Activated naive CD8-positive, alpha-beta T cell treated with anti-CD3 and anti-CD28 coated beads, Interleukin-2, amount 10 ng/mL, durations not matched to agents 7 days and 5 days (primary cell): ENCODE results near the gene SMPDL3A. TPM values are rescaled to one million over a fixed set of nuclear protein-coding genes. Genes with fewer than 3 reads are reported as not detected.

ENCODE experiments used
- ATAC-seq: fragments of 150-1000 bp; cut with Tn5 transposase; one replicate; pipeline ENCODE4 v1.10.0; 2021; ENCODE audit warnings: low read depth, moderate library complexity
- POLR2A ChIA-PET: fragments of 350-600 bp; sonication (Branson Sonifier 250); formaldehyde crosslinking; loops from one replicate; lab custom pipeline; 2021; ENCODE audit warnings: antibody characterized with exemption; lab: Charles Lee
- DNase-seq: peaks from one replicate; pipeline ENCODE4 v3.0.0; 2021
- H3K27ac Mint-ChIP-seq: one replicate; pipeline ENCODE4 v1.8.0; 2022; ENCODE audit warnings: mild to moderate bottlenecking, mixed read lengths
- H3K27me3 Mint-ChIP-seq: one replicate; pipeline ENCODE4 v1.8.0; 2022; ENCODE audit warnings: mild to moderate bottlenecking, moderate library complexity, mixed read lengths
- H3K36me3 Mint-ChIP-seq: one replicate; pipeline ENCODE4 v1.8.0; 2021; ENCODE audit warnings: mild to moderate bottlenecking, mixed read lengths
- H3K4me1 Mint-ChIP-seq: one replicate; pipeline ENCODE4 v1.8.0; 2021; ENCODE audit warnings: mixed read lengths
- H3K4me3 Mint-ChIP-seq: one replicate; pipeline ENCODE4 v1.8.0; 2022; ENCODE audit warnings: mild to moderate bottlenecking, moderate library complexity, mixed read lengths
- H3K9me3 Mint-ChIP-seq: one replicate; pipeline ENCODE4 v1.8.0; 2021; ENCODE audit warnings: mixed read lengths
- total RNA-seq, 2 experiments: library from RNA; stranded (reverse); gene quantifications; one replicate each; pipeline ENCODE4 v1.2.3, GENCODE V29; 2021

The SMPDL3A gene
- total RNA-seq, 2 experiments from 2014 or later: 0.17 TPM; not detected in 1

GRCh38 chr6:122783401-122783800 is 5.7 kb upstream of the SMPDL3A start:
- Mint-ChIP-seq H3K36me3 (no peaks in the 10 kb centered on the region), H3K4me3 (no peak overlapping the region), H3K27ac (no peak overlapping the region), H3K9me3 (no peaks in the 10 kb centered on the region), H3K4me1 (no peaks in the 10 kb centered on the region), H3K27me3 (peaks cover 77% of the 10 kb centered on the region)
- no peak for DNase-seq
- no peak for ATAC-seq
- POLR2A ChIA-PET: no interaction called here

GRCh38 chr6:122785891-122786290 is 3.2 kb upstream of the SMPDL3A start:
- Mint-ChIP-seq H3K9me3 (no peaks in the 10 kb centered on the region), H3K27ac (no peak overlapping the region), H3K4me3 (no peak overlapping the region), H3K4me1 (peaks cover 11% of the 10 kb centered on the region), H3K27me3 (peaks cover 77% of the 10 kb centered on the region), H3K36me3 (peaks cover 2% of the 10 kb centered on the region)
- no peak for ATAC-seq
- no peak for DNase-seq
- POLR2A ChIA-PET: no interaction called here

GRCh38 chr6:122787721-122788120 is 1.3 kb upstream of the SMPDL3A start:
- DNase-seq (no peak), ATAC-seq (no peak)
- POLR2A ChIA-PET: no interaction called here
- Mint-ChIP-seq H3K9me3 (no peaks in the 10 kb centered on the region), H3K4me3 (no peak overlapping the region), H3K27ac (no peak overlapping the region), H3K36me3 (peaks cover 2% of the 10 kb centered on the region), H3K4me1 (peaks cover 11% of the 10 kb centered on the region), H3K27me3 (peaks cover 80% of the 10 kb centered on the region)

GRCh38 chr6:122788208-122788607 is 850 bp upstream of the SMPDL3A start:
- peaks cover 11% of the 10 kb centered on the region for H3K4me1 Mint-ChIP-seq
- POLR2A ChIA-PET: no interaction called here
- no peak overlapping the region for H3K4me3 Mint-ChIP-seq
- ATAC-seq: no peak
- no peaks in the 10 kb centered on the region for H3K9me3 Mint-ChIP-seq
- peaks cover 2% of the 10 kb centered on the region for H3K36me3 Mint-ChIP-seq
- no peak for DNase-seq
- H3K27ac Mint-ChIP-seq: no peak overlapping the region
- H3K27me3 Mint-ChIP-seq: peaks cover 80% of the 10 kb centered on the region

- H3K4me3 Mint-ChIP-seq: peak overlapping the region; percentile 91
- no peaks in the 10 kb centered on the region for H3K9me3 Mint-ChIP-seq
- H3K27ac Mint-ChIP-seq: no peak overlapping the region
- POLR2A ChIA-PET: interaction anchor here (1.0 kb wide), 1 partner anchor 37 kb away, joined by 3 read pairs; no protein-coding TSS in a partner anchor
- H3K27me3 Mint-ChIP-seq: peaks cover 80% of the 10 kb centered on the region
- H3K36me3 Mint-ChIP-seq: peaks cover 2% of the 10 kb centered on the region
- peaks cover 11% of the 10 kb centered on the region for H3K4me1 Mint-ChIP-seq
- DNase-seq (no peak), ATAC-seq (peak; percentile 9)
Observed at GRCh38 chr6:122788663-122789181, 336 bp upstream of the SMPDL3A start.

GRCh38 chr6:122790028-122790422 is 967 bp downstream of the SMPDL3A start:
- DNase-seq (no peak), ATAC-seq (no peak)
- Mint-ChIP-seq H3K9me3 (no peaks in the 10 kb centered on the region), H3K27ac (peak overlapping the region; percentile 64), H3K4me3 (peak overlapping the region; percentile 91), H3K27me3 (peaks cover 71% of the 10 kb centered on the region), H3K36me3 (peaks cover 2% of the 10 kb centered on the region), H3K4me1 (peaks cover 11% of the 10 kb centered on the region)
- POLR2A ChIA-PET: interaction anchor here (1.0 kb wide), 1 partner anchor 39 kb away, joined by 3 read pairs; no protein-coding TSS in a partner anchor

- no peaks in the 10 kb centered on the region for H3K9me3 Mint-ChIP-seq
- no peak overlapping the region for H3K27ac Mint-ChIP-seq
- POLR2A ChIA-PET: no interaction called here
- DNase-seq (no peak), ATAC-seq (no peak)
- H3K4me3 Mint-ChIP-seq: peak overlapping the region; percentile 91
- peaks cover 2% of the 10 kb centered on the region for H3K36me3 Mint-ChIP-seq
- H3K27me3 Mint-ChIP-seq: peaks cover 68% of the 10 kb centered on the region
- H3K4me1 Mint-ChIP-seq: peaks cover 11% of the 10 kb centered on the region
Observed at GRCh38 chr6:122790423-122791309, 1.6 kb downstream of the SMPDL3A start.

- POLR2A ChIA-PET: no interaction called here
Observed at GRCh38 chr6:122791310-122791679, 2.2 kb downstream of the SMPDL3A start.

GRCh38 chr6:122792766-122793165 is 3.7 kb downstream of the SMPDL3A start:
- no peaks in the 10 kb centered on the region for H3K9me3 Mint-ChIP-seq
- H3K27ac Mint-ChIP-seq: no peak overlapping the region
- peaks cover 11% of the 10 kb centered on the region for H3K4me1 Mint-ChIP-seq
- peaks cover 51% of the 10 kb centered on the region for H3K27me3 Mint-ChIP-seq
- H3K4me3 Mint-ChIP-seq: no peak overlapping the region
- DNase-seq: no peak
- no peak for ATAC-seq
- peaks cover 2% of the 10 kb centered on the region for H3K36me3 Mint-ChIP-seq
- POLR2A ChIA-PET: no interaction called here

More at GRCh38 chr6:122791310-122791679, 2.2 kb downstream of the SMPDL3A start:
- peaks cover 11% of the 10 kb centered on the region for H3K4me1 Mint-ChIP-seq
- ATAC-seq: no peak
- DNase-seq: no peak
- peaks cover 2% of the 10 kb centered on the region for H3K36me3 Mint-ChIP-seq
- H3K4me3 Mint-ChIP-seq: no peak overlapping the region
- H3K27ac Mint-ChIP-seq: no peak overlapping the region
- H3K27me3 Mint-ChIP-seq: peaks cover 62% of the 10 kb centered on the region
- no peaks in the 10 kb centered on the region for H3K9me3 Mint-ChIP-seq

GRCh38 chr6:122797537-122797936 is 8.5 kb downstream of the SMPDL3A start:
- Mint-ChIP-seq H3K27ac (no peak overlapping the region), H3K36me3 (no peaks in the 10 kb centered on the region), H3K9me3 (no peaks in the 10 kb centered on the region), H3K4me1 (no peaks in the 10 kb centered on the region), H3K4me3 (no peak overlapping the region), H3K27me3 (peaks cover 15% of the 10 kb centered on the region)
- POLR2A ChIA-PET: no interaction called here
- DNase-seq (no peak), ATAC-seq (no peak)

- no peak for ATAC-seq
- H3K4me3 Mint-ChIP-seq: no peak overlapping the region
- POLR2A ChIA-PET: no interaction called here
- no peak for DNase-seq
- H3K4me1 Mint-ChIP-seq: no peaks in the 10 kb centered on the region
- no peaks in the 10 kb centered on the region for H3K36me3 Mint-ChIP-seq
- H3K9me3 Mint-ChIP-seq: no peaks in the 10 kb centered on the region
- H3K27ac Mint-ChIP-seq: no peak overlapping the region
- peaks cover 9% of the 10 kb centered on the region for H3K27me3 Mint-ChIP-seq
Observed at GRCh38 chr6:122798099-122798641, 9.1 kb downstream of the SMPDL3A start.

GRCh38 chr6:122799140-122799745 is 10.2 kb downstream of the SMPDL3A start:
- DNase-seq: no peak
- no peak for ATAC-seq
- Mint-ChIP-seq H3K9me3 (no peaks in the 10 kb centered on the region), H3K36me3 (no peaks in the 10 kb centered on the region), H3K4me3 (no peak overlapping the region), H3K27me3 (peaks cover 3% of the 10 kb centered on the region), H3K27ac (no peak overlapping the region), H3K4me1 (no peaks in the 10 kb centered on the region)
- POLR2A ChIA-PET: no interaction called here

- Mint-ChIP-seq H3K36me3 (no peaks in the 10 kb centered on the region), H3K9me3 (no peaks in the 10 kb centered on the region), H3K4me1 (no peaks in the 10 kb centered on the region), H3K27me3 (peaks cover 3% of the 10 kb centered on the region), H3K27ac (no peak overlapping the region), H3K4me3 (no peak overlapping the region)
- ATAC-seq: no peak
- POLR2A ChIA-PET: no interaction called here
- DNase-seq: no peak
Observed at GRCh38 chr6:122799916-122800686, 11.0 kb downstream of the SMPDL3A start.
